T-helper 2 cell treated with Interferon-gamma antibody and Interleukin-4, amounts not matched to agents 5 μg/mL and 100 μg/mL, for 36 hours (primary cell): ENCODE results near the gene GRK2.
A peak's percentile ranks its signal among the peaks of the same experiment; 100 is the strongest.
"Not testable (repeated sequence)": the region's sequence is repeated elsewhere in the genome, so short reads cannot be mapped to it uniquely, and the experiment has no call there.

Experiments
- DNase-seq: peaks from one replicate; pipeline ENCODE4 v3.0.0; 2021; ENCODE audit warnings: low spot score
- H3K27ac Mint-ChIP-seq: one replicate; pipeline ENCODE4 v1.8.0; 2021; ENCODE audit warnings: mild to moderate bottlenecking, mixed read lengths
- H3K27me3 Mint-ChIP-seq: one replicate; pipeline ENCODE4 v1.8.0; 2021; ENCODE audit warnings: low read depth, mixed read lengths
- H3K36me3 Mint-ChIP-seq: one replicate; pipeline ENCODE4 v1.8.0; 2021; ENCODE audit warnings: low read depth, mixed read lengths
- H3K4me1 Mint-ChIP-seq: one replicate; pipeline ENCODE4 v1.8.0; 2021; ENCODE audit warnings: low read depth, mixed read lengths
- H3K4me3 Mint-ChIP-seq: one replicate; pipeline ENCODE4 v1.8.0; 2022; ENCODE audit warnings: mild to moderate bottlenecking, moderate library complexity, mixed read lengths
- H3K9me3 Mint-ChIP-seq: one replicate; pipeline ENCODE4 v1.8.0; 2021; ENCODE audit warnings: mixed read lengths

GRK2 gene

GRCh38 chr11:67266449-67267187 is at the start of gene GRK2:
TSS of gene GRK2 (plus strand) at chr11:67266473. CDS start at chr11:67266700, 227 bp downstream.
- peaks cover 49% of the 10 kb centered on the region for H3K36me3 Mint-ChIP-seq
- DNase-seq, result no peak
- peak within 1 kb of the TSS; percentile 95 for H3K27ac Mint-ChIP-seq
- peaks cover 53% of the 10 kb centered on the region for H3K4me1 Mint-ChIP-seq
- no peaks in the 10 kb centered on the region for H3K27me3 Mint-ChIP-seq
- peak within 1 kb of the TSS; percentile 98 for H3K4me3 Mint-ChIP-seq
- H3K9me3 Mint-ChIP-seq, result no peaks in the 10 kb centered on the region

- Mint-ChIP-seq H3K27me3 (no peaks in the 10 kb centered on the region), H3K27ac (no peak overlapping the region), H3K36me3 (peaks cover 51% of the 10 kb centered on the region), H3K4me1 (peaks cover 8% of the 10 kb centered on the region), H3K4me3 (no peak overlapping the region), H3K9me3 (no peaks in the 10 kb centered on the region)
- no peak for DNase-seq
Measured at GRCh38 chr11:67227726-67228125, 38.5 kb upstream of the GRK2 start.

- no peak overlapping the region for H3K4me3 Mint-ChIP-seq
- H3K9me3 Mint-ChIP-seq, result no peaks in the 10 kb centered on the region
- H3K27me3 Mint-ChIP-seq, result no peaks in the 10 kb centered on the region
- H3K4me1 Mint-ChIP-seq, result peaks cover 15% of the 10 kb centered on the region
- H3K36me3 Mint-ChIP-seq, result peaks cover 44% of the 10 kb centered on the region
- DNase-seq, result no peak
- H3K27ac Mint-ChIP-seq, result no peak overlapping the region
Measured at GRCh38 chr11:67230406-67230805, 35.9 kb upstream of the GRK2 start.

GRCh38 chr11:67230886-67231285 is 35.4 kb upstream of the GRK2 start:
- peaks cover 15% of the 10 kb centered on the region for H3K4me1 Mint-ChIP-seq
- H3K9me3 Mint-ChIP-seq, result no peaks in the 10 kb centered on the region
- no peak for DNase-seq
- no peak overlapping the region for H3K4me3 Mint-ChIP-seq
- H3K27me3 Mint-ChIP-seq, result no peaks in the 10 kb centered on the region
- H3K27ac Mint-ChIP-seq, result no peak overlapping the region
- peaks cover 44% of the 10 kb centered on the region for H3K36me3 Mint-ChIP-seq

GRCh38 chr11:67233584-67234190 is 32.6 kb upstream of the GRK2 start:
- Mint-ChIP-seq H3K4me3 (no peak overlapping the region), H3K27ac (peak overlapping the region; percentile 22), H3K4me1 (peaks cover 20% of the 10 kb centered on the region), H3K36me3 (peaks cover 29% of the 10 kb centered on the region), H3K27me3 (no peaks in the 10 kb centered on the region), H3K9me3 (no peaks in the 10 kb centered on the region)
- DNase-seq, result no peak

- not testable (repeated sequence) for DNase-seq, H3K4me3 Mint-ChIP-seq, H3K9me3 Mint-ChIP-seq, H3K27me3 Mint-ChIP-seq
- H3K27ac Mint-ChIP-seq, result peak overlapping the region; percentile 1
- peaks cover 26% of the 10 kb centered on the region for H3K4me1 Mint-ChIP-seq
- H3K36me3 Mint-ChIP-seq, result peaks cover 22% of the 10 kb centered on the region
Measured at GRCh38 chr11:67234571-67234970, 31.7 kb upstream of the GRK2 start.

- Mint-ChIP-seq H3K27me3 (no peaks in the 10 kb centered on the region), H3K4me3 (no peak overlapping the region), H3K27ac (no peak overlapping the region), H3K36me3 (peaks cover 26% of the 10 kb centered on the region), H3K9me3 (no peaks in the 10 kb centered on the region), H3K4me1 (peaks cover 32% of the 10 kb centered on the region)
- DNase-seq, result no peak
Measured at GRCh38 chr11:67237574-67237973, 28.7 kb upstream of the GRK2 start.

GRCh38 chr11:67238894-67239782 is 27.1 kb upstream of the GRK2 start:
- Mint-ChIP-seq H3K4me1 (peaks cover 35% of the 10 kb centered on the region), H3K27me3 (no peaks in the 10 kb centered on the region), H3K36me3 (peaks cover 40% of the 10 kb centered on the region), H3K9me3 (no peaks in the 10 kb centered on the region), H3K27ac (peak overlapping the region; percentile 98), H3K4me3 (peak overlapping the region; percentile 98)
- no peak for DNase-seq

GRCh38 chr11:67239783-67240575 is 26.3 kb upstream of the GRK2 start:
- Mint-ChIP-seq H3K4me1 (peaks cover 36% of the 10 kb centered on the region), H3K4me3 (peak overlapping the region; percentile 98), H3K36me3 (peaks cover 44% of the 10 kb centered on the region), H3K9me3 (no peaks in the 10 kb centered on the region), H3K27me3 (no peaks in the 10 kb centered on the region), H3K27ac (peak overlapping the region; percentile 98)
- DNase-seq, result peak; percentile 97

GRCh38 chr11:67240576-67241389 is 25.5 kb upstream of the GRK2 start:
- H3K4me3 Mint-ChIP-seq, result peak overlapping the region; percentile 98
- peak; percentile 81 for DNase-seq
- peak overlapping the region; percentile 98 for H3K27ac Mint-ChIP-seq
- H3K27me3 Mint-ChIP-seq, result no peaks in the 10 kb centered on the region
- H3K4me1 Mint-ChIP-seq, result peaks cover 39% of the 10 kb centered on the region
- H3K9me3 Mint-ChIP-seq, result no peaks in the 10 kb centered on the region
- H3K36me3 Mint-ChIP-seq, result peaks cover 52% of the 10 kb centered on the region

- DNase-seq, result no peak
- peaks cover 61% of the 10 kb centered on the region for H3K36me3 Mint-ChIP-seq
- peak overlapping the region; percentile 98 for H3K4me3 Mint-ChIP-seq
- H3K4me1 Mint-ChIP-seq, result peaks cover 39% of the 10 kb centered on the region
- H3K9me3 Mint-ChIP-seq, result no peaks in the 10 kb centered on the region
- H3K27me3 Mint-ChIP-seq, result no peaks in the 10 kb centered on the region
- H3K27ac Mint-ChIP-seq, result peak overlapping the region; percentile 43
Measured at GRCh38 chr11:67242548-67242947, 23.7 kb upstream of the GRK2 start.

GRCh38 chr11:67243051-67243450 is 23.2 kb upstream of the GRK2 start:
- H3K4me3 Mint-ChIP-seq, result peak overlapping the region; percentile 98
- H3K9me3 Mint-ChIP-seq, result no peaks in the 10 kb centered on the region
- H3K36me3 Mint-ChIP-seq, result peaks cover 64% of the 10 kb centered on the region
- no peaks in the 10 kb centered on the region for H3K27me3 Mint-ChIP-seq
- H3K4me1 Mint-ChIP-seq, result peaks cover 39% of the 10 kb centered on the region
- peak overlapping the region; percentile 40 for H3K27ac Mint-ChIP-seq
- DNase-seq, result no peak

GRCh38 chr11:67245046-67245445 is 21.2 kb upstream of the GRK2 start:
- no peak for DNase-seq
- H3K27ac Mint-ChIP-seq, result no peak overlapping the region
- no peaks in the 10 kb centered on the region for H3K27me3 Mint-ChIP-seq
- peaks cover 81% of the 10 kb centered on the region for H3K36me3 Mint-ChIP-seq
- peaks cover 24% of the 10 kb centered on the region for H3K4me1 Mint-ChIP-seq
- no peak overlapping the region for H3K4me3 Mint-ChIP-seq
- H3K9me3 Mint-ChIP-seq, result no peaks in the 10 kb centered on the region
